DOHH2 (cell line): ENCODE measurements around the gene KDM6A.

ENCODE experiments used
- H3F3A ChIP-seq: fragments of 200-600 bp; sonication (generic), shearing (Covaris generic); 2 replicates; pipeline ENCODE4 v1.6.0; 2016; ENCODE audit warnings: antibody characterized with exemption, mild to moderate bottlenecking; ENCODE audit not compliant: control insufficient read depth, insufficient read depth
- H3K27ac ChIP-seq: fragments of 200-600 bp; sonication (generic); 2 replicates; pipeline ENCODE4 v1.5.1; 2014; ENCODE audit warnings: low read depth, mild to moderate bottlenecking, low read length, moderate library complexity
- H3K27me3 ChIP-seq: fragments of 200-600 bp; sonication (generic); 2 replicates; pipeline ENCODE4 v1.6.1; 2014; ENCODE audit warnings: mild to moderate bottlenecking, low read length, mixed read lengths; ENCODE audit not compliant: control insufficient read depth
- H3K36me3 ChIP-seq: fragments of 200-600 bp; sonication (generic); 2 replicates; pipeline ENCODE4 v1.6.1; 2014; ENCODE audit warnings: mild to moderate bottlenecking, low read length, moderate library complexity, mixed read lengths; ENCODE audit not compliant: control insufficient read depth
- H3K4me1 ChIP-seq: fragments of 200-600 bp; sonication (generic); 2 replicates; pipeline ENCODE4 v1.6.1; 2014; ENCODE audit warnings: mild to moderate bottlenecking, low read length, mixed read lengths; ENCODE audit not compliant: control insufficient read depth
- H3K4me2 ChIP-seq: fragments of 200-600 bp; sonication (generic); 2 replicates; pipeline ENCODE4 v1.6.0; 2014; ENCODE audit warnings: mild to moderate bottlenecking, low read length, moderate library complexity
- H3K4me3 ChIP-seq: fragments of 200-600 bp; sonication (generic); 2 replicates; pipeline ENCODE4 v1.5.1; 2014; ENCODE audit warnings: mild to moderate bottlenecking, low read length, mixed read lengths
- H3K79me2 ChIP-seq: fragments of 200-600 bp; sonication (generic); 2 replicates; pipeline ENCODE4 v1.6.1; 2014; ENCODE audit warnings: mild to moderate bottlenecking, low read length, mixed read lengths; ENCODE audit not compliant: control insufficient read depth
- H3K9me2 ChIP-seq: fragments of 200-600 bp; sonication (generic); replicated peaks from 2 replicates; pipeline ENCODE4 v1.6.1; 2014; ENCODE audit warnings: mild to moderate bottlenecking, low read length, mixed read lengths; ENCODE audit not compliant: control insufficient read depth
- H3K9me3 ChIP-seq: fragments of 200-600 bp; sonication (generic); 2 replicates; pipeline ENCODE4 v1.6.1; 2014; ENCODE audit warnings: antibody characterized with exemption, low read length, mixed read lengths; ENCODE audit not compliant: control insufficient read depth, insufficient read depth
- H4K20me1 ChIP-seq: fragments of 200-600 bp; sonication (generic); 2 replicates; pipeline ENCODE4 v1.6.0; 2014; ENCODE audit warnings: low read depth, mild to moderate bottlenecking, antibody characterized with exemption, low read length, moderate library complexity; ENCODE audit not compliant: control insufficient read depth, insufficient read depth
- CTCF ChIP-seq: fragments of 200-600 bp; sonication (generic); IDR thresholded peaks from one replicate; pipeline ENCODE4 v1.5.1; 2014; ENCODE audit warnings: antibody characterized with exemption, mild to moderate bottlenecking, low read depth, low read length; ENCODE audit not compliant: poor library complexity, severe bottlenecking
- EZH2phosphoT487 ChIP-seq: fragments of 200-600 bp; sonication (generic); IDR thresholded peaks from 2 replicates; pipeline ENCODE4 v1.6.1; 2017; ENCODE audit warnings: borderline replicate concordance, mild to moderate bottlenecking, antibody characterized with exemption, low read length, moderate library complexity, mixed read lengths

Gene KDM6A

GRCh38 chrX:45126158-45126557 is 253.2 kb downstream of the KDM6A start:
- Histone ChIP-seq H3K4me1 (no peaks in the 10 kb centered on the region), H3K79me2 (no peaks in the 10 kb centered on the region), H3K27ac (no peak overlapping the region), H3K4me3 (no peak overlapping the region), H3F3A (no peaks in the 10 kb centered on the region), H3K4me2 (no peak overlapping the region), H3K9me2 (no peaks in the 10 kb centered on the region), H3K36me3 (no peaks in the 10 kb centered on the region), H3K27me3 (no peaks in the 10 kb centered on the region), H3K9me3 (no peaks in the 10 kb centered on the region), H4K20me1 (no peaks in the 10 kb centered on the region)
- TF ChIP-seq EZH2phosphoT487: no peak
- no peak for TF ChIP-seq CTCF

- Histone ChIP-seq H3K27ac (no peak overlapping the region), H4K20me1 (no peaks in the 10 kb centered on the region), H3K4me1 (no peaks in the 10 kb centered on the region), H3K27me3 (no peaks in the 10 kb centered on the region), H3K79me2 (no peaks in the 10 kb centered on the region), H3K4me3 (no peak overlapping the region), H3K9me2 (no peaks in the 10 kb centered on the region), H3K36me3 (no peaks in the 10 kb centered on the region), H3F3A (no peaks in the 10 kb centered on the region), H3K9me3 (no peaks in the 10 kb centered on the region), H3K4me2 (no peak overlapping the region)
- TF ChIP-seq EZH2phosphoT487 (no peak), CTCF (no peak)
Observed at GRCh38 chrX:45128896-45129454, 256.0 kb downstream of the KDM6A start.

DNA sequence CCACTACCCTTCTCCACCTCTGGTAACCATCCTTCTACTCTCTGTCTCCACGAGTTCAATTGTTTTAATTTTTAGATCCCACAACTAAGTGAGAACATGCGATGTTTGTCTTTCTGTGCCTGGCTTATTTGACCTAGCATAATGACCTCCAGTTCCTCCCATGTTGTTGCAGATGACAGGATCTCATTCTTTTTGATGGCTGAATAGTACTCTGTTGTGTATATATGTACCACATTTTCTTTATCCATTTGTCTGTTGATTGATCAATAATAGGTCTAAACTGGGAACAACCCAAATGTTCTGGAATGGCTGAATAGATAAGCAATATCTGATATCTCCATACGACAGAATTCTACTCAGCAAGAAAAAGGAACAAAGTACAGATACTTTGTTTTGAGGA is 260.5 kb downstream of the KDM6A start:
- no peak for TF ChIP-seq CTCF
- TF ChIP-seq EZH2phosphoT487: no peak
- Histone ChIP-seq H4K20me1 (no peaks in the 10 kb centered on the region), H3K9me3 (no peaks in the 10 kb centered on the region), H3K27ac (no peak overlapping the region), H3K36me3 (no peaks in the 10 kb centered on the region), H3K79me2 (no peaks in the 10 kb centered on the region), H3K9me2 (no peaks in the 10 kb centered on the region), H3K4me1 (no peaks in the 10 kb centered on the region), H3F3A (no peaks in the 10 kb centered on the region), H3K4me3 (no peak overlapping the region), H3K27me3 (no peaks in the 10 kb centered on the region), H3K4me2 (no peak overlapping the region)

- Histone ChIP-seq H3F3A (no peaks in the 10 kb centered on the region), H3K9me2 (no peaks in the 10 kb centered on the region), H3K4me1 (no peaks in the 10 kb centered on the region), H3K27ac (no peak overlapping the region), H3K9me3 (no peaks in the 10 kb centered on the region), H3K36me3 (no peaks in the 10 kb centered on the region), H4K20me1 (no peaks in the 10 kb centered on the region), H3K4me3 (no peak overlapping the region), H3K79me2 (no peaks in the 10 kb centered on the region), H3K27me3 (no peaks in the 10 kb centered on the region), H3K4me2 (no peak overlapping the region)
- no peak for TF ChIP-seq EZH2phosphoT487
- no peak for TF ChIP-seq CTCF
Observed at GRCh38 chrX:45134315-45134731, 261.3 kb downstream of the KDM6A start.
